G401.6 (cell line): ENCODE results near the gene GRM4.
"Not testable (repeated sequence)": the region's sequence is repeated elsewhere in the genome, so short reads cannot be mapped to it uniquely, and the experiment has no call there.

ENCODE experiments used
- FAIRE-seq: peaks from 2 replicates; lab custom pipeline; 2012; peaks lifted over from hg19 to GRCh38; lab: Jason Lieb, UNC

The GRM4 gene

GRCh38 chr6:34146021-34146782 lies at the start of gene GRM4:
TSS of gene GRM4 (minus strand) at chr6:34146087. CDS start at chr6:34133496, 12,591 bp downstream.
- FAIRE-seq: no peak

GRCh38 chr6:34194772-34195171 lies 48.9 kb upstream of the GRM4 start:
- no peak for FAIRE-seq

GRCh38 chr6:34190504-34191122 lies 44.7 kb upstream of the GRM4 start:
- no peak for FAIRE-seq

- FAIRE-seq: no peak
Observed at GRCh38 chr6:34189806-34190503, 44.1 kb upstream of the GRM4 start.

GRCh38 chr6:34184726-34185125 lies 38.8 kb upstream of the GRM4 start:
- not testable (repeated sequence) for FAIRE-seq

- no peak for FAIRE-seq
Observed at GRCh38 chr6:34182751-34183531, 37.1 kb upstream of the GRM4 start.

- FAIRE-seq: no peak
Observed at GRCh38 chr6:34181908-34182307, 36.0 kb upstream of the GRM4 start.

- FAIRE-seq: no peak
Observed at GRCh38 chr6:34179106-34179720, 33.3 kb upstream of the GRM4 start.

GRCh38 chr6:34178357-34179105 lies 32.6 kb upstream of the GRM4 start:
- FAIRE-seq: no peak

GRCh38 chr6:34177181-34177591 lies 31.3 kb upstream of the GRM4 start:
- no peak for FAIRE-seq

GRCh38 chr6:34176261-34177031 lies 30.6 kb upstream of the GRM4 start:
- no peak for FAIRE-seq

GRCh38 chr6:34174846-34175399 lies 29.0 kb upstream of the GRM4 start:
- no peak for FAIRE-seq

- no peak for FAIRE-seq
Observed at GRCh38 chr6:34172961-34173775, 27.3 kb upstream of the GRM4 start.

- no peak for FAIRE-seq
Observed at GRCh38 chr6:34170346-34170745, 24.5 kb upstream of the GRM4 start.

GRCh38 chr6:34169897-34170296 lies 24.0 kb upstream of the GRM4 start:
- FAIRE-seq: no peak

GRCh38 chr6:34161857-34162515 lies 16.1 kb upstream of the GRM4 start:
- no peak for FAIRE-seq

GRCh38 chr6:34159844-34160243 lies 14.0 kb upstream of the GRM4 start:
- FAIRE-seq: no peak

- no peak for FAIRE-seq
Observed at GRCh38 chr6:34158876-34159275, 13.0 kb upstream of the GRM4 start.

- FAIRE-seq: no peak
Observed at GRCh38 chr6:34157851-34158250, 12.0 kb upstream of the GRM4 start.
